Mucosa of descending colon (tissue), 3 donors: ENCODE measurements around the gene NECAP2. TPM values are rescaled to one million over a fixed set of nuclear protein-coding genes. Genes with fewer than 3 reads are reported as not detected.

Experiments
- ATAC-seq: fragments of 200-7000 bp; cut with Tn5 transposase; one replicate; pipeline ENCODE4 v1.9.1; 2020; ENCODE audit warnings: mild to moderate bottlenecking, moderate library complexity
- DNase-seq, 3 donors: peaks; one replicate each; pipeline ENCODE4 v3.0.0-alpha.2; 2020
- H3K36me3 ChIP-seq: fragments of 200-600 bp; one replicate; pipeline ENCODE4 v1.8.0; 2021; ENCODE audit warnings: low read depth, mild to moderate bottlenecking
- H3K4me1 ChIP-seq: fragments of 200-600 bp; one replicate; pipeline ENCODE4 v1.8.0; 2021; ENCODE audit warnings: low read depth, mild to moderate bottlenecking
- H3K4me3 ChIP-seq: fragments of 200-600 bp; one replicate; pipeline ENCODE4 v1.8.0; 2021; ENCODE audit warnings: mild to moderate bottlenecking
- H3K9me3 ChIP-seq: fragments of 200-600 bp; one replicate; pipeline ENCODE4 v1.8.0; 2021; ENCODE audit warnings: mild to moderate bottlenecking
- intact Hi-C, 2 donors: fragments of 100-400 bp; cut with DNase I in 1 of 2; cut with micrococcal nuclease in 1 of 2; formaldehyde crosslinking; loops; one replicate each; pipeline versions ENCODE4 v1.11.0 to v1.11.1; 2022; cut with DNase I, micrococcal nuclease
- total RNA-seq, 3 donors: library from RNA; stranded (reverse); fragmentation: NEBNext Ultra II Directional in 2 of 3; extraction: Animal tissue kit (Norgen Biotek cat#: 25700) in 2 of 3; gene quantifications; one replicate each; pipeline versions ENCODE4 v1.2.1 to v1.2.4, GENCODE V29; 2021 to 2023
- TF ChIP-seq, protein P1 (sequence below): fragments of 200-600 bp; IDR thresholded peaks from one replicate; pipeline ENCODE4 v1.8.0; 2022; ENCODE audit warnings: antibody characterized with exemption, mild to moderate bottlenecking
- donor health status: DM: no; HTN: no; CAD: no; lungs with moderate emphysema.
- donor health status: DM: no; HTN: no; CAD: no.
- donor health status: DM: no; HTN: yes; CAD: no.

Gene NECAP2
- total RNA-seq, 3 donors from 2014 or later, result 34.4 to 50.9 (median 43.8) TPM

- TF ChIP-seq, protein P1, sequence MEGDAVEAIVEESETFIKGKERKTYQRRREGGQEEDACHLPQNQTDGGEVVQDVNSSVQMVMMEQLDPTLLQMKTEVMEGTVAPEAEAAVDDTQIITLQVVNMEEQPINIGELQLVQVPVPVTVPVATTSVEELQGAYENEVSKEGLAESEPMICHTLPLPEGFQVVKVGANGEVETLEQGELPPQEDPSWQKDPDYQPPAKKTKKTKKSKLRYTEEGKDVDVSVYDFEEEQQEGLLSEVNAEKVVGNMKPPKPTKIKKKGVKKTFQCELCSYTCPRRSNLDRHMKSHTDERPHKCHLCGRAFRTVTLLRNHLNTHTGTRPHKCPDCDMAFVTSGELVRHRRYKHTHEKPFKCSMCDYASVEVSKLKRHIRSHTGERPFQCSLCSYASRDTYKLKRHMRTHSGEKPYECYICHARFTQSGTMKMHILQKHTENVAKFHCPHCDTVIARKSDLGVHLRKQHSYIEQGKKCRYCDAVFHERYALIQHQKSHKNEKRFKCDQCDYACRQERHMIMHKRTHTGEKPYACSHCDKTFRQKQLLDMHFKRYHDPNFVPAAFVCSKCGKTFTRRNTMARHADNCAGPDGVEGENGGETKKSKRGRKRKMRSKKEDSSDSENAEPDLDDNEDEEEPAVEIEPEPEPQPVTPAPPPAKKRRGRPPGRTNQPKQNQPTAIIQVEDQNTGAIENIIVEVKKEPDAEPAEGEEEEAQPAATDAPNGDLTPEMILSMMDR, result no peak
- intact Hi-C loops, result no loop called here
- ATAC-seq, result no peak
- Histone ChIP-seq H3K4me3 (no peak overlapping the region), H3K36me3 (no peaks in the 10 kb centered on the region), H3K9me3 (no peaks in the 10 kb centered on the region), H3K4me1 (peaks cover 16% of the 10 kb centered on the region)
- no peak for DNase-seq
Observed at GRCh38 chr1:16440131-16440469, 424 bp upstream of the NECAP2 start.

- Histone ChIP-seq H3K4me1 (peaks cover 16% of the 10 kb centered on the region), H3K36me3 (no peaks in the 10 kb centered on the region), H3K9me3 (no peaks in the 10 kb centered on the region), H3K4me3 (peak overlapping the region; percentile 90)
- intact Hi-C loops, result no loop called here
- TF ChIP-seq, protein P1, result no peak
- peak; percentile 66 for ATAC-seq
- no peak for DNase-seq
Observed at GRCh38 chr1:16441282-16441665, 750 bp downstream of the NECAP2 start.

GRCh38 chr1:16442265-16442664 lies 1.7 kb downstream of the NECAP2 start:
- intact Hi-C loops, result no loop called here
- no peak for ATAC-seq

DNA sequence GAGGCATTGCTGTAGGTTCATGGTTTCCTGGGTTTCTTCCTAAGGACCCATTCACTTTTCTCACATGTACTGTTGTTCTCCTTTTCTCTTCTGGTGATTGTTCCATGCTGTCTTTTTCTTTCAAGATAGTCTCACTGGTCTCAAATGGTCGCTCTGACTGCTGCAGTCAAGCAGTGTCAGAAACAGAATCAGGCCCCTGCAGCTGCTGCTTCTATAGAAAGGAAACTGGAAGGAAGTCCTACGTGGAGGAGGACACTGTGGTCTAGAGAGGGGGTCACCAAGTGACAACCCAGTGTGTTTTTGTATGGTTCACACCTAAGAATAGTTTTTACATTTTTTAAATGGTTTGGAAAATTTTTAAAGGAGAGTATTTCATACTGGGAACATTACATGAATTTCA lies 2.4 kb downstream of the NECAP2 start:
- ATAC-seq (no peak), DNase-seq (no peak)
- TF ChIP-seq, protein P1, result no peak
- Histone ChIP-seq H3K4me1 (peaks cover 16% of the 10 kb centered on the region), H3K9me3 (no peaks in the 10 kb centered on the region), H3K4me3 (no peak overlapping the region), H3K36me3 (no peaks in the 10 kb centered on the region)
- intact Hi-C loops, result no loop called here

More at GRCh38 chr1:16442265-16442664, 1.7 kb downstream of the NECAP2 start:
- no peaks in the 10 kb centered on the region for H3K9me3 ChIP-seq
- no peaks in the 10 kb centered on the region for H3K36me3 ChIP-seq
- H3K4me3 ChIP-seq, result no peak overlapping the region
- peak in 1 of 3 donors; percentile 16 for DNase-seq
- peaks cover 16% of the 10 kb centered on the region for H3K4me1 ChIP-seq
- TF ChIP-seq, protein P1, result no peak

GRCh38 chr1:16443975-16444770 lies 3.6 kb downstream of the NECAP2 start:
- H3K4me3 ChIP-seq, result no peak overlapping the region
- ATAC-seq, result no peak
- TF ChIP-seq, protein P1, result no peak
- H3K36me3 ChIP-seq, result no peaks in the 10 kb centered on the region
- peaks cover 16% of the 10 kb centered on the region for H3K4me1 ChIP-seq
- DNase-seq, result peak in 1 of 3 donors; percentile 11
- intact Hi-C loops, result no loop called here
- no peaks in the 10 kb centered on the region for H3K9me3 ChIP-seq
